ENCODE results near the gene PACC1. TPM values are rescaled to one million over a fixed set of nuclear protein-coding genes. Genes with fewer than 3 reads are reported as not detected.

PACC1 gene
- total and polyA plus RNA-seq, 4 donors = 2.8 to 8.1 (median 6.8) TPM

- Histone ChIP-seq H3K27me3 (ENCODE audit: control insufficient read depth in 3 of 3, insufficient read depth in 3 of 3, low read length in 2 of 3) (no peaks in the 10 kb centered on the region), H3K36me3 (ENCODE audit: control insufficient read depth in 4 of 4, insufficient read depth in 4 of 4, low read length in 4 of 4) (no peaks in the 10 kb centered on the region), H3K9ac (ENCODE audit: insufficient read depth in 1 of 2, low read length in 2 of 2) (no peak overlapping the region), H3K4me1 (ENCODE audit: control insufficient read depth in 5 of 5, insufficient read depth in 5 of 5, low read length in 5 of 5) (peaks cover 0 to 3% (median 0%) of the 10 kb centered on the region in 5 donors), H3K4me3 (no peak overlapping the region), H3K9me3 (ENCODE audit: control insufficient read depth in 4 of 4, insufficient read depth in 3 of 4, low read length in 3 of 4) (peaks cover 0 to 3% (median under 1%) of the 10 kb centered on the region in 4 donors), H3K27ac (ENCODE audit: low read depth in 1 of 2, low read length in 1 of 2) (no peak overlapping the region)
- DNase-seq = no peak
- TF ChIP-seq, protein P1, sequence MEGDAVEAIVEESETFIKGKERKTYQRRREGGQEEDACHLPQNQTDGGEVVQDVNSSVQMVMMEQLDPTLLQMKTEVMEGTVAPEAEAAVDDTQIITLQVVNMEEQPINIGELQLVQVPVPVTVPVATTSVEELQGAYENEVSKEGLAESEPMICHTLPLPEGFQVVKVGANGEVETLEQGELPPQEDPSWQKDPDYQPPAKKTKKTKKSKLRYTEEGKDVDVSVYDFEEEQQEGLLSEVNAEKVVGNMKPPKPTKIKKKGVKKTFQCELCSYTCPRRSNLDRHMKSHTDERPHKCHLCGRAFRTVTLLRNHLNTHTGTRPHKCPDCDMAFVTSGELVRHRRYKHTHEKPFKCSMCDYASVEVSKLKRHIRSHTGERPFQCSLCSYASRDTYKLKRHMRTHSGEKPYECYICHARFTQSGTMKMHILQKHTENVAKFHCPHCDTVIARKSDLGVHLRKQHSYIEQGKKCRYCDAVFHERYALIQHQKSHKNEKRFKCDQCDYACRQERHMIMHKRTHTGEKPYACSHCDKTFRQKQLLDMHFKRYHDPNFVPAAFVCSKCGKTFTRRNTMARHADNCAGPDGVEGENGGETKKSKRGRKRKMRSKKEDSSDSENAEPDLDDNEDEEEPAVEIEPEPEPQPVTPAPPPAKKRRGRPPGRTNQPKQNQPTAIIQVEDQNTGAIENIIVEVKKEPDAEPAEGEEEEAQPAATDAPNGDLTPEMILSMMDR (IDR thresholded peaks at IDR 0.05; ENCODE audit: control extremely low read depth, extremely low read depth) = no peak
- no peak for ATAC-seq (ENCODE audit: insufficient read depth, low FRiP score)
- WGBS, 2 donors = 90 to 92% methylated on average over 9 of the region's 9 CpGs
Measured at GRCh38 chr1:212460376-212460775, 45.7 kb upstream of the PACC1 start.

DNA sequence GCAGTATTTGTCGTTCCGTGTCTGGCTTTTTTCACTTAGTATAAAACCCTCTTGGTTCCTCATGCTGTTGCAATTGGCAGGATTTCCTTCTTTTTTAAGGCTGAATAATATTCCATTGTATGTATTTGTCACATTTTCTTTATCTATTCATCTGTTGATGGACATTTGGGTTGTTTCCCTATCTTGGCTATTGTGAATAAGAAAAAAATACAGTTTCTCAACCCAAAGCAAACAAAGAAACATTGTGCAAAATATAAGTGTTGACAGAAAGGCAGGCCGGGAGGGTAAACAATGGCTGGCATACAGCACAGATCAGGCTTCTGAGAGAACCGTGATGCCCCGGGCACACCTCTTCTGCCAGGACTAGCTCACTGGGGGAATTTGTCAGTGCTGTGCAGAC is 45.0 kb upstream of the PACC1 start:
- no peaks in the 10 kb centered on the region for H3K27me3 ChIP-seq (ENCODE audit: control insufficient read depth in 3 of 3, insufficient read depth in 3 of 3, low read length in 2 of 3)
- no peak overlapping the region for H3K9ac ChIP-seq (ENCODE audit: insufficient read depth in 1 of 2, low read length in 2 of 2)
- TF ChIP-seq, protein P1 (IDR thresholded peaks at IDR 0.05; ENCODE audit: control extremely low read depth, extremely low read depth) = no peak
- WGBS, 2 donors = 86 to 95% methylated on average over 5 of the region's 5 CpGs
- no peak overlapping the region for H3K4me3 ChIP-seq
- ATAC-seq (ENCODE audit: insufficient read depth, low FRiP score) = no peak
- H3K4me1 ChIP-seq (ENCODE audit: control insufficient read depth in 5 of 5, insufficient read depth in 5 of 5, low read length in 5 of 5) = peaks cover 0 to 3% (median 0%) of the 10 kb centered on the region in 5 donors
- no peak for DNase-seq
- no peak overlapping the region for H3K27ac ChIP-seq (ENCODE audit: low read depth in 1 of 2, low read length in 1 of 2)
- H3K9me3 ChIP-seq (ENCODE audit: control insufficient read depth in 4 of 4, insufficient read depth in 3 of 4, low read length in 3 of 4) = peaks cover 0 to 3% (median under 1%) of the 10 kb centered on the region in 4 donors
- H3K36me3 ChIP-seq (ENCODE audit: control insufficient read depth in 4 of 4, insufficient read depth in 4 of 4, low read length in 4 of 4) = no peaks in the 10 kb centered on the region

DNA sequence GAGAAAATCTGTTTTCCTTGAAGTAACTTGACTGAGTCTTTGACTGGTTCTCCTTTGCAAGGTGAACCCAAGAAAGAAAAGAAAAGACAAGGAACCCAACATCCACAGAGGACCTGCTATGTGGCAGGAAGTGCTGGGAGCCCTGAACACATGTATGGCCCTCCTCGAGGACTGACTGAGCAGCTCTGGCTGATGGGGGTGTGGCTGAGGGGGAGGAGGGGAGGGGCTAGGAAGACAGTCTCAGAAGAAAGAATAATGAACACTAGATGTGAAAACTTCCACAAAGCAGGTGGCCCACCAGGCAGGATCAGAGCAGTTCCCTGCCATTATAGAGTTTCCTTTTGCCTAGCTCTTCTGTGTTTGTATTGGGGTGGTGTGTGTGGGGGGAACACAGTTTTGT is 44.1 kb upstream of the PACC1 start:
- Histone ChIP-seq H3K9ac (ENCODE audit: insufficient read depth in 1 of 2, low read length in 2 of 2) (no peak overlapping the region), H3K27ac (ENCODE audit: low read depth in 1 of 2, low read length in 1 of 2) (no peak overlapping the region), H3K4me1 (ENCODE audit: control insufficient read depth in 5 of 5, insufficient read depth in 5 of 5, low read length in 5 of 5) (peaks cover 0 to 3% (median 0%) of the 10 kb centered on the region in 5 donors), H3K36me3 (ENCODE audit: control insufficient read depth in 4 of 4, insufficient read depth in 4 of 4, low read length in 4 of 4) (no peaks in the 10 kb centered on the region), H3K27me3 (ENCODE audit: control insufficient read depth in 3 of 3, insufficient read depth in 3 of 3, low read length in 2 of 3) (no peaks in the 10 kb centered on the region), H3K4me3 (no peak overlapping the region), H3K9me3 (ENCODE audit: control insufficient read depth in 4 of 4, insufficient read depth in 3 of 4, low read length in 3 of 4) (peaks cover 0 to 3% (median under 1%) of the 10 kb centered on the region in 4 donors)
- DNase-seq (no peak), ATAC-seq (ENCODE audit: insufficient read depth, low FRiP score) (no peak)
- TF ChIP-seq, protein P1 (IDR thresholded peaks at IDR 0.05; ENCODE audit: control extremely low read depth, extremely low read depth) = no peak
- WGBS, 2 donors = 0 to 20% methylated on average over 1 of the region's 1 CpG
